Sigmoid colon (tissue), 7 donors: Measurements from ENCODE around the gene NPW. TPM values are rescaled to one million over a fixed set of nuclear protein-coding genes. Genes with fewer than 3 reads are reported as not detected.
"Not testable (repeated sequence)": the region's sequence is repeated elsewhere in the genome, so short reads cannot be mapped to it uniquely, and the experiment has no call there.

ENCODE experiments used
- DNase-seq: peaks from one replicate; pipeline ENCODE4 v3.0.0-alpha.2; 2019
- H3K27ac ChIP-seq, 4 donors: fragments of 200-600 bp; sonication (generic); one replicate each; pipeline ENCODE4 v1.5.1; 2016 to 2019; ENCODE audit warnings: mild to moderate bottlenecking in 1 of 4
- H3K27me3 ChIP-seq, 3 donors: fragments of 200-600 bp; sonication (generic); one replicate each; pipeline ENCODE4 v1.5.1; 2019; ENCODE audit warnings: mild to moderate bottlenecking in 1 of 3
- H3K36me3 ChIP-seq, 4 donors: fragments of 200-600 bp; sonication (generic); one replicate each; pipeline ENCODE4 v1.5.1; 2016 to 2019
- H3K4me1 ChIP-seq, 4 donors: fragments of 200-600 bp; sonication (generic); one replicate each; pipeline ENCODE4 v1.5.1; 2017 to 2019
- H3K4me3 ChIP-seq, 4 donors: fragments of 200-600 bp; sonication (generic); one replicate each; pipeline ENCODE4 v1.5.1; 2017 to 2019; ENCODE audit warnings: mild to moderate bottlenecking in 2 of 4, moderate library complexity in 1 of 4
- H3K9me3 ChIP-seq, 4 donors: fragments of 200-600 bp in 3 of 4; sonication (generic) in 3 of 4; one replicate each; pipeline versions ENCODE4 v1.5.1 to v1.6.1; 2013 to 2019
- CTCF ChIP-seq, 4 experiments: fragments of 450-650 bp in 3 of 4; fragments of 200-600 bp in 1 of 4; IDR thresholded peaks; one replicate each; pipeline ENCODE4 v1.5.1; 2016 to 2019; ENCODE audit warnings: antibody characterized with exemption in 4 of 4, mild to moderate bottlenecking in 3 of 4, moderate library complexity in 2 of 4
- EP300 ChIP-seq, 4 donors: sonication (generic); formaldehyde crosslinking; IDR thresholded peaks; one replicate each; pipeline ENCODE4 v1.6.1; 2017; ENCODE audit warnings: antibody characterized with exemption in 4 of 4
- POLR2A ChIP-seq, 2 donors: fragments of 450-650 bp; IDR thresholded peaks; one replicate each; pipeline ENCODE4 v1.6.1; 2016; ENCODE audit warnings: antibody characterized with exemption in 2 of 2, mild to moderate bottlenecking in 2 of 2, moderate library complexity in 2 of 2
- POLR2AphosphoS5 ChIP-seq, 4 donors: sonication (generic); formaldehyde crosslinking; IDR thresholded peaks; one replicate each; pipeline ENCODE4 v1.6.1; 2017; ENCODE audit warnings: antibody characterized with exemption in 4 of 4
- WGBS, 2 donors: extraction: QIAGEN DNeasy Blood & Tissue Kit; methylation state at CpG; one replicate each; pipeline ENCODE4 v1.1.7; 2013; 5-methylcytosine and 5-hydroxymethylcytosine counted together
- intact Hi-C: fragments of 100-400 bp; cut with DNase I; formaldehyde crosslinking; loops from one replicate; pipeline ENCODE4 v1.15.1; 2023
- polyA plus RNA-seq, 3 donors: library from polyadenylated mRNA; stranded (reverse); fragments of 200-250 nt; gene quantifications; one replicate each; pipeline ENCODE4 v1.2.3, GENCODE V29; 2013
- total RNA-seq, 4 donors: library from RNA; depleted of rRNA; stranded (reverse); fragments of >200 nt; gene quantifications; one replicate each; pipeline ENCODE4 v1.1.0, GENCODE V29; 2016
- donor health status: healthy with polysubstance abuse.
- donor health status: Bipolar disorder and iron deficiency.
- donor health status: healthy.

Gene NPW
- total and polyA plus RNA-seq, 7 donors = 0.71 TPM; not detected in 6

GRCh38 chr16:2030036-2030435 is 10.5 kb downstream of the NPW start:
- TF ChIP-seq CTCF (IDR thresholded peaks at IDR 0.05) = no peak
- no peak for TF ChIP-seq POLR2AphosphoS5 (IDR thresholded peaks at IDR 0.05)
- no peak for TF ChIP-seq POLR2A (IDR thresholded peaks at IDR 0.05)
- TF ChIP-seq EP300 (IDR thresholded peaks at IDR 0.05) = no peak
- intact Hi-C loops = no loop called here

GRCh38 chr16:2031081-2031577 is 11.5 kb downstream of the NPW start:
- no peak for DNase-seq
- TF ChIP-seq EP300 (IDR thresholded peaks at IDR 0.05) (no peak), CTCF (IDR thresholded peaks at IDR 0.05) (no peak), POLR2AphosphoS5 (IDR thresholded peaks at IDR 0.05) (peak in 1 of 4 donors; percentile 14)
- H3K4me1 ChIP-seq = peaks cover 0 to 63% (median 55%) of the 10 kb centered on the region in 4 donors
- no peaks in the 10 kb centered on the region for H3K27me3 ChIP-seq
- peak overlapping the region; percentile 24 to 94 (median 60) for H3K27ac ChIP-seq
- H3K36me3 ChIP-seq = peaks cover 0 to 8% (median 0%) of the 10 kb centered on the region in 4 donors
- intact Hi-C loops = no loop called here
- no peak overlapping the region for H3K4me3 ChIP-seq
- no peaks in the 10 kb centered on the region for H3K9me3 ChIP-seq
- 82 to 84% methylated on average over 11 of the region's 11 CpGs for WGBS, 2 donors

More at GRCh38 chr16:2030036-2030435, 10.5 kb downstream of the NPW start:
- peaks cover 0 to 8% (median 0%) of the 10 kb centered on the region in 4 donors for H3K36me3 ChIP-seq
- H3K27ac ChIP-seq = peak overlapping the region; percentile 12 to 94 (median 35)
- peaks cover 0 to 58% (median 49%) of the 10 kb centered on the region in 4 donors for H3K4me1 ChIP-seq
- H3K9me3 ChIP-seq = no peaks in the 10 kb centered on the region
- WGBS, 2 donors = 91% methylated on average over 11 of the region's 11 CpGs
- no peak for DNase-seq
- H3K27me3 ChIP-seq = no peaks in the 10 kb centered on the region
- peak overlapping the region in 1 of 4 donors; percentile 4 for H3K4me3 ChIP-seq

GRCh38 chr16:2032285-2033056 is 12.9 kb downstream of the NPW start:
- intact Hi-C loops = no loop called here
- Histone ChIP-seq H3K4me3 (peak overlapping the region in 3 of 4 donors; percentile 24 to 36 (median 35)), H3K36me3 (peaks cover 0 to 8% (median under 1%) of the 10 kb centered on the region in 4 donors), H3K9me3 (no peaks in the 10 kb centered on the region), H3K4me1 (peaks cover 0 to 67% (median 58%) of the 10 kb centered on the region in 4 donors), H3K27me3 (no peaks in the 10 kb centered on the region), H3K27ac (peak overlapping the region; percentile 86 to 94 (median 92))
- 65 to 81% methylated on average over 15 of the region's 15 CpGs for WGBS, 2 donors
- TF ChIP-seq CTCF (IDR thresholded peaks at IDR 0.05) = no peak
- peak in 1 of 4 donors; percentile 31 for TF ChIP-seq POLR2AphosphoS5 (IDR thresholded peaks at IDR 0.05)
- no peak for DNase-seq

- H3K27me3 ChIP-seq = no peaks in the 10 kb centered on the region
- H3K36me3 ChIP-seq = peaks cover 0 to 12% (median 3%) of the 10 kb centered on the region in 4 donors
- peaks cover 0 to 64% (median 57%) of the 10 kb centered on the region in 4 donors for H3K4me1 ChIP-seq
- no peaks in the 10 kb centered on the region for H3K9me3 ChIP-seq
- intact Hi-C loops = no loop called here
- peak overlapping the region; percentile 86 to 94 (median 92) for H3K27ac ChIP-seq
- H3K4me3 ChIP-seq = peak overlapping the region; percentile 8 to 36 (median 30)
- peak; percentile 92 for DNase-seq
- WGBS, 2 donors = 36 to 64% methylated on average over 37 of the region's 37 CpGs
- TF ChIP-seq CTCF (IDR thresholded peaks at IDR 0.05) = no peak
- no peak for TF ChIP-seq EP300 (IDR thresholded peaks at IDR 0.05)
- TF ChIP-seq POLR2A (IDR thresholded peaks at IDR 0.05) = no peak
- peak; percentile 22 to 57 (median 54) for TF ChIP-seq POLR2AphosphoS5 (IDR thresholded peaks at IDR 0.05)
These were observed 13.7 kb downstream of the NPW start for GRCh38 chr16:2033057-2033908.

GRCh38 chr16:2033909-2034695 is 14.5 kb downstream of the NPW start:
- H3K27me3 ChIP-seq, intact Hi-C loops, DNase-seq, H3K9me3 ChIP-seq: not testable (repeated sequence)
- peaks cover 0 to 64% (median 60%) of the 10 kb centered on the region in 4 donors for H3K4me1 ChIP-seq
- peaks cover 0 to 12% (median 3%) of the 10 kb centered on the region in 4 donors for H3K36me3 ChIP-seq
- 75 to 86% methylated on average over 16 of the region's 32 CpGs for WGBS, 2 donors
- H3K27ac ChIP-seq = peak overlapping the region; percentile 86 to 94 (median 92)
- H3K4me3 ChIP-seq = peak overlapping the region; percentile 3 to 36 (median 30)
